ENCODE data around the gene MYADML2.

The MYADML2 gene

GRCh38 chr17:81895400-81895799 is 51.6 kb downstream of the MYADML2 start:
- DNase-seq (ENCODE audit: extremely low read depth, low read depth), result no peak
- TF ChIP-seq CTCF (IDR thresholded peaks at IDR 0.05; ENCODE audit: low read depth, low read length), result no peak

- no peak for DNase-seq (ENCODE audit: extremely low read depth, low read depth)
Observed at GRCh38 chr17:81891303-81891552, 55.8 kb downstream of the MYADML2 start.

GRCh38 chr17:81890447-81891302 is 56.4 kb downstream of the MYADML2 start:
- no peak for DNase-seq (ENCODE audit: extremely low read depth, low read depth)
- no peak for TF ChIP-seq CTCF (IDR thresholded peaks at IDR 0.05; ENCODE audit: low read depth, low read length)

More at GRCh38 chr17:81891303-81891552, 55.8 kb downstream of the MYADML2 start:
- no peak for TF ChIP-seq CTCF (IDR thresholded peaks at IDR 0.05; ENCODE audit: low read depth, low read length)

Data from AG09319 (cell line).